ENCODE measurements around the gene IRF2.

DNA sequence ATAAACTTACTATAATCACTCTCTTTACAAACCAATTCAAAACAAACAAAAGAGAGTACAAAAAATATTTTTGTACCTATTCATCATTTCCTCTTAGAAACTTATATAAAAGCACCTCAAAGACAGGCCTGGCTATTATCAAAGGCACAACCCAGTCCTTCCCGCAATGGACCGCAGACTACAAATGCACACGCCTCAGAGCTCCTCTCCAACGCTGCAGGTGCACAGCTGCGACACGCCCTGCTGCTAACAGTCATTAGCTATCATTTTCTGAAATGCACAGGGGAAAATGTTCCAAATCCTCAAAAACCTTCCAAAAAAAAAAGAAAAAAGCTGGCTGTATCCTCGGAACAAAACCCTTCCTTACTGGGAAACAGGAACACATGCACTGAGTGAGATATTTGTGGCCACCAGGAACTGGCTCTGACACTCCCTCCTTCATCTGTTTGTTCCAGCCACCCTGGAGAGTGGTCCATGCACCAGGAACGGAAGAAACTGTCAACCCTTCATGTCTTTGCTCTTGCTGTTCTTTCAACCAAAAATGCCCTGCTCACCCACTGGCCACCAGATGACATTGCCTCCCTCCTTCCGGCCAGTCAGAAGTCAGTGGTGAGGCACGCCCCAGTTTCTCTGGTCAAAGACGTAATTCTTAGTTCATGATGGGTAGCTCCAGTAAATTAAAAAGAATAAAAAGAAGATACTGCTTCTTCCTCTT is 16.7 kb downstream of the IRF2 start:
- TF ChIP-seq, protein P1, sequence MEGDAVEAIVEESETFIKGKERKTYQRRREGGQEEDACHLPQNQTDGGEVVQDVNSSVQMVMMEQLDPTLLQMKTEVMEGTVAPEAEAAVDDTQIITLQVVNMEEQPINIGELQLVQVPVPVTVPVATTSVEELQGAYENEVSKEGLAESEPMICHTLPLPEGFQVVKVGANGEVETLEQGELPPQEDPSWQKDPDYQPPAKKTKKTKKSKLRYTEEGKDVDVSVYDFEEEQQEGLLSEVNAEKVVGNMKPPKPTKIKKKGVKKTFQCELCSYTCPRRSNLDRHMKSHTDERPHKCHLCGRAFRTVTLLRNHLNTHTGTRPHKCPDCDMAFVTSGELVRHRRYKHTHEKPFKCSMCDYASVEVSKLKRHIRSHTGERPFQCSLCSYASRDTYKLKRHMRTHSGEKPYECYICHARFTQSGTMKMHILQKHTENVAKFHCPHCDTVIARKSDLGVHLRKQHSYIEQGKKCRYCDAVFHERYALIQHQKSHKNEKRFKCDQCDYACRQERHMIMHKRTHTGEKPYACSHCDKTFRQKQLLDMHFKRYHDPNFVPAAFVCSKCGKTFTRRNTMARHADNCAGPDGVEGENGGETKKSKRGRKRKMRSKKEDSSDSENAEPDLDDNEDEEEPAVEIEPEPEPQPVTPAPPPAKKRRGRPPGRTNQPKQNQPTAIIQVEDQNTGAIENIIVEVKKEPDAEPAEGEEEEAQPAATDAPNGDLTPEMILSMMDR (IDR thresholded peaks at IDR 0.05): no peak
- TF ChIP-seq POLR2A (IDR thresholded peaks at IDR 0.05): no peak

Measured in adrenal gland (tissue), 5 donors.